ENCODE results near the gene FOXD2.

DNA sequence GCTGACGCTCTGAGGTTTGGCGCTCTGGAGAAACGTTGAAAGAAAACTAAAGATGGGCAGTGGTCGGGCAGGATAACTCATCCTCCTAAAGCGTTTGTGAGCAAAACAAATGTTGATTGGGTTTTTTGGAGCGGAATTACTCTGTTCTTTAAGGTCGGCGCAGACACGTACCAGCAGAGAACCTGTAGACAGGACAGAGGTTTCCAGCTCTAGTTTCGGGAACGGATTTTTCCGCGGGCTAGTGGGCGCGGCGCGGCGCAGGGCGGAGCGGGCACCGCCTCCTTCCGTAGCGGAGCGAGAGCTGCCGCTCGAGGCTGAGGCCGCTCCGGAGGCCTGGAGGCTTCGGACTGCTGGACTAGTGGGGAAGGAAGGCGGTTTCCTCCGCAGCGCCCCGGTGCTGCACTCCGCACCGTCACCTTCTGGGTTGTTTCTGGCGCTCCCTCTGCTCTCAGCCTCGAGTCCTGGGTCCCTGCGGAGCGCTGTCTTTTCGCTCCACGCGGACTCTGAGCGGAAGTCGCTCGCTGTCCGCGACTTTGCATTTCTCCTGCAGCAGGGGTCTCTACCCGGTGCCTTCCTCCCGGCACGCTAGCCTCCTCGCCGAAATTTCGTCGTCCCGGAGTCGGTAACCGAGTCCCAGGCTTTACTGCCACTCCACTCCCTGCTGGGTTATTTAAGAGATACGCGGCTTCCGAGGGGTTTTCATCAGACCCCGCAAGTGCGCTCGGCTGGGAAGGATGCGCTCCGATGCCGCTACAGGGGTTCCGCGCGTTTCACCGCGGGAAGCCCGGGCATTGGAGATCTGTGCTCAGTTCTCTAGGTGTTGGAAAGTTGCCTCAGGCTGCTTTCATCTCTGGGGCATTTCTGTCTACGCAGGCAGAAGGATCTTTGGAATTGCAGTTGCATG is 7.0 kb downstream of the FOXD2 start:
- TF ChIP-seq, protein P1, sequence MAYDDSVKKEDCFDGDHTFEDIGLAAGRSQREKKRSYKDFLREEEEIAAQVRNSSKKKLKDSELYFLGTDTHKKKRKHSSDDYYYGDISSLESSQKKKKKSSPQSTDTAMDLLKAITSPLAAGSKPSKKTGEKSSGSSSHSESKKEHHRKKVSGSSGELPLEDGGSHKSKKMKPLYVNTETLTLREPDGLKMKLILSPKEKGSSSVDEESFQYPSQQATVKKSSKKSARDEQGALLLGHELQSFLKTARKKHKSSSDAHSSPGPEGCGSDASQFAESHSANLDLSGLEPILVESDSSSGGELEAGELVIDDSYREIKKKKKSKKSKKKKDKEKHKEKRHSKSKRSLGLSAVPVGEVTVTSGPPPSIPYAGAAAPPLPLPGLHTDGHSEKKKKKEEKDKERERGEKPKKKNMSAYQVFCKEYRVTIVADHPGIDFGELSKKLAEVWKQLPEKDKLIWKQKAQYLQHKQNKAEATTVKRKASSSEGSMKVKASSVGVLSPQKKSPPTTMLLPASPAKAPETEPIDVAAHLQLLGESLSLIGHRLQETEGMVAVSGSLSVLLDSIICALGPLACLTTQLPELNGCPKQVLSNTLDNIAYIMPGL (CRISPR knock-in tag; IDR thresholded peaks at IDR 0.05): no peak; the same call in 1 of the 2 replicates
- TF ChIP-seq ZNF396 (CRISPR knock-in tag; IDR thresholded peaks at IDR 0.05; ENCODE audit: borderline replicate concordance): no peak
- TF ChIP-seq MAX (CRISPR knock-in tag; IDR thresholded peaks at IDR 0.05): no peak
- TF ChIP-seq, protein P2, sequence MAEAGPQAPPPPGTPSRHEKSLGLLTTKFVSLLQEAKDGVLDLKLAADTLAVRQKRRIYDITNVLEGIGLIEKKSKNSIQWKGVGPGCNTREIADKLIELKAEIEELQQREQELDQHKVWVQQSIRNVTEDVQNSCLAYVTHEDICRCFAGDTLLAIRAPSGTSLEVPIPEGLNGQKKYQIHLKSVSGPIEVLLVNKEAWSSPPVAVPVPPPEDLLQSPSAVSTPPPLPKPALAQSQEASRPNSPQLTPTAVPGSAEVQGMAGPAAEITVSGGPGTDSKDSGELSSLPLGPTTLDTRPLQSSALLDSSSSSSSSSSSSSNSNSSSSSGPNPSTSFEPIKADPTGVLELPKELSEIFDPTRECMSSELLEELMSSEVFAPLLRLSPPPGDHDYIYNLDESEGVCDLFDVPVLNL (CRISPR knock-in tag; IDR thresholded peaks at IDR 0.05; ENCODE audit: borderline replicate concordance, low read depth): no peak
- TF ChIP-seq CTCF (IDR thresholded peaks at IDR 0.05): no peak
- TF ChIP-seq ELF4 (CRISPR knock-in tag; IDR thresholded peaks at IDR 0.05; ENCODE audit: low read depth): no peak

Measured in WTC11 (cell line).